ENCODE data around the gene PAK1.

The PAK1 gene

GRCh38 chr11:77283101-77283500 is 190.8 kb downstream of the PAK1 start:
- H3K27ac ChIP-seq (ENCODE audit: low read depth, low read length), result no peak overlapping the region
- H3K27me3 ChIP-seq (ENCODE audit: low read length), result no peaks in the 10 kb centered on the region
- no peaks in the 10 kb centered on the region for H3F3A ChIP-seq (ENCODE audit: insufficient read depth)
- no peaks in the 10 kb centered on the region for H4K20me1 ChIP-seq (ENCODE audit: low read depth, low read length)
- no peak overlapping the region for H3K4me3 ChIP-seq (ENCODE audit: insufficient read depth, low read length, poor library complexity, severe bottlenecking)
- no peaks in the 10 kb centered on the region for H3K36me3 ChIP-seq (ENCODE audit: low read length)
- H2AFZ ChIP-seq (ENCODE audit: low read depth, low read length, severe bottlenecking), result no peak overlapping the region
- no peaks in the 10 kb centered on the region for H3K9me3 ChIP-seq (ENCODE audit: insufficient read depth, low read length)
- TF ChIP-seq CTCF (IDR thresholded peaks at IDR 0.05; ENCODE audit: insufficient read depth, low read length, poor library complexity, severe bottlenecking) (no peak), EZH2phosphoT487 (conservative IDR thresholded peaks at IDR 0.05; ENCODE audit: low read length) (no peak)
- no peak overlapping the region for H3K4me2 ChIP-seq (ENCODE audit: low read depth, low read length, poor library complexity, severe bottlenecking)
- no peak overlapping the region for H3K9ac ChIP-seq (ENCODE audit: low read length)
- no peaks in the 10 kb centered on the region for H3K9me2 ChIP-seq (replicated peaks; ENCODE audit: insufficient read depth, low read length)
- H3K79me2 ChIP-seq (ENCODE audit: insufficient read depth, low read length), result no peaks in the 10 kb centered on the region

GRCh38 chr11:77278595-77279506 is 195.0 kb downstream of the PAK1 start:
- Histone ChIP-seq H3K27me3 (ENCODE audit: low read length) (no peaks in the 10 kb centered on the region), H3K4me2 (ENCODE audit: low read depth, low read length, poor library complexity, severe bottlenecking) (no peak overlapping the region), H3K36me3 (ENCODE audit: low read length) (no peaks in the 10 kb centered on the region), H3K4me3 (ENCODE audit: insufficient read depth, low read length, poor library complexity, severe bottlenecking) (no peak overlapping the region), H4K20me1 (ENCODE audit: low read depth, low read length) (no peaks in the 10 kb centered on the region), H3K9me2 (replicated peaks; ENCODE audit: insufficient read depth, low read length) (no peaks in the 10 kb centered on the region), H3K79me2 (ENCODE audit: insufficient read depth, low read length) (no peaks in the 10 kb centered on the region), H2AFZ (ENCODE audit: low read depth, low read length, severe bottlenecking) (no peak overlapping the region), H3F3A (ENCODE audit: insufficient read depth) (no peaks in the 10 kb centered on the region), H3K9me3 (ENCODE audit: insufficient read depth, low read length) (no peaks in the 10 kb centered on the region), H3K27ac (ENCODE audit: low read depth, low read length) (no peak overlapping the region), H3K9ac (ENCODE audit: low read length) (no peak overlapping the region)
- no peak for TF ChIP-seq EZH2phosphoT487 (conservative IDR thresholded peaks at IDR 0.05; ENCODE audit: low read length)
- no peak for TF ChIP-seq CTCF (IDR thresholded peaks at IDR 0.05; ENCODE audit: insufficient read depth, low read length, poor library complexity, severe bottlenecking)

- Histone ChIP-seq H3K9me3 (ENCODE audit: insufficient read depth, low read length) (no peaks in the 10 kb centered on the region), H3K9me2 (replicated peaks; ENCODE audit: insufficient read depth, low read length) (no peaks in the 10 kb centered on the region), H3K4me3 (ENCODE audit: insufficient read depth, low read length, poor library complexity, severe bottlenecking) (no peak overlapping the region), H3K36me3 (ENCODE audit: low read length) (no peaks in the 10 kb centered on the region), H4K20me1 (ENCODE audit: low read depth, low read length) (no peaks in the 10 kb centered on the region), H3K79me2 (ENCODE audit: insufficient read depth, low read length) (no peaks in the 10 kb centered on the region), H3K9ac (ENCODE audit: low read length) (no peak overlapping the region), H3K4me2 (ENCODE audit: low read depth, low read length, poor library complexity, severe bottlenecking) (no peak overlapping the region), H3K27me3 (ENCODE audit: low read length) (no peaks in the 10 kb centered on the region), H3F3A (ENCODE audit: insufficient read depth) (no peaks in the 10 kb centered on the region), H2AFZ (ENCODE audit: low read depth, low read length, severe bottlenecking) (no peak overlapping the region), H3K27ac (ENCODE audit: low read depth, low read length) (no peak overlapping the region)
- TF ChIP-seq EZH2phosphoT487 (conservative IDR thresholded peaks at IDR 0.05; ENCODE audit: low read length) (no peak), CTCF (IDR thresholded peaks at IDR 0.05; ENCODE audit: insufficient read depth, low read length, poor library complexity, severe bottlenecking) (no peak)
Observed at GRCh38 chr11:77276271-77276670, 197.6 kb downstream of the PAK1 start.

All from SU-DHL-6 (cell line).